Stomach (tissue), 9 donors: ENCODE results near the gene CNN1. TPM values are rescaled to one million over a fixed set of nuclear protein-coding genes. Genes with fewer than 3 reads are reported as not detected.

Experiments used
- DNase-seq, 2 donors: peaks; one replicate each; pipeline versions ENCODE4 v3.0.0 to v3.0.0-alpha.2; 2013 to 2019
- H3K27ac ChIP-seq, 5 donors: fragments of 200-600 bp in 4 of 5; sonication (generic) in 4 of 5; one replicate each; pipeline ENCODE4 v1.5.1; 2013 to 2019; ENCODE audit warnings: mild to moderate bottlenecking in 1 of 5, moderate library complexity in 1 of 5
- H3K27me3 ChIP-seq, 3 donors: fragments of 200-600 bp; sonication (generic); one replicate each; pipeline ENCODE4 v1.5.1; 2017 to 2019; ENCODE audit warnings: mixed run types in 1 of 3
- H3K36me3 ChIP-seq, 4 donors: fragments of 200-600 bp; sonication (generic); 1 replicate in 3 of 4; 2 replicates in 1 of 4; pipeline ENCODE4 v1.5.1; 2016 to 2019
- H3K4me1 ChIP-seq, 4 donors: fragments of 200-600 bp; sonication (generic); one replicate each; pipeline ENCODE4 v1.5.1; 2016 to 2019
- H3K4me3 ChIP-seq, 4 donors: fragments of 200-600 bp; sonication (generic) in 3 of 4; one replicate each; pipeline ENCODE4 v1.5.1; 2016 to 2019; ENCODE audit warnings: mild to moderate bottlenecking in 1 of 4
- H3K9me3 ChIP-seq, 4 donors: fragments of 200-600 bp; sonication (generic); one replicate each; pipeline ENCODE4 v1.5.1; 2016 to 2019
- CTCF ChIP-seq, 7 experiments: fragments of 450-650 bp in 4 of 7; fragments of 200-600 bp in 3 of 7; sonication (generic) in 3 of 7; IDR thresholded peaks; one replicate each; pipeline ENCODE4 v1.5.1; 2016 to 2019; ENCODE audit warnings: antibody characterized with exemption in 7 of 7, control low read depth in 2 of 7, mild to moderate bottlenecking in 1 of 7
- EP300 ChIP-seq: sonication (generic); formaldehyde crosslinking; IDR thresholded peaks from one replicate; pipeline ENCODE4 v1.6.1; 2017; ENCODE audit warnings: antibody characterized with exemption
- POLR2A ChIP-seq, 4 donors: fragments of 450-650 bp; IDR thresholded peaks; one replicate each; pipeline ENCODE4 v1.6.1; 2016; ENCODE audit warnings: antibody characterized with exemption in 4 of 4, control low read depth in 2 of 4, mild to moderate bottlenecking in 1 of 4, moderate library complexity in 1 of 4
- POLR2AphosphoS5 ChIP-seq, 3 donors: sonication (generic); formaldehyde crosslinking; IDR thresholded peaks; one replicate each; pipeline ENCODE4 v1.6.1; 2016; ENCODE audit warnings: antibody characterized with exemption in 3 of 3
- WGBS, 5 donors: extraction: QIAGEN DNeasy Blood & Tissue Kit in 3 of 5; methylation state at CpG; one replicate each; pipeline versions ENCODE4 v1.1.5 to v1.1.7; 2013 to 2018; 5-methylcytosine and 5-hydroxymethylcytosine counted together
- intact Hi-C: fragments of 100-400 bp; cut with DNase I; formaldehyde crosslinking; loops from one replicate; pipeline ENCODE4 v1.15.1; 2023; ENCODE audit warnings: low total_unique reads
- polyA plus RNA-seq, 3 donors: library from polyadenylated mRNA; stranded (reverse); fragments of 200-250 nt; gene quantifications; one replicate each; pipeline ENCODE4 v1.2.3, GENCODE V29; 2013
- total RNA-seq, 5 donors: library from RNA; depleted of rRNA; stranded (reverse); fragments of >200 nt; gene quantifications; one replicate each; pipeline versions ENCODE4 v1.1.0 to v1.2.3, GENCODE V29; 2014 to 2016
- donor health status: healthy with polysubstance abuse.
- donor health status: Bipolar disorder and iron deficiency.
- donor health status: healthy.

CNN1 gene
- total and polyA plus RNA-seq, 8 donors = 70.2 to 1,183 (median 546) TPM

- Histone ChIP-seq H3K9me3 (no peaks in the 10 kb centered on the region), H3K4me1 (peaks cover 12 to 26% (median 24%) of the 10 kb centered on the region in 4 donors), H3K27me3 (peaks cover 0 to 14% (median 0%) of the 10 kb centered on the region in 3 donors), H3K4me3 (no peak overlapping the region), H3K36me3 (peaks cover 0 to 18% (median 5%) of the 10 kb centered on the region in 4 donors), H3K27ac (no peak overlapping the region)
- intact Hi-C loops = no loop called here
- WGBS, 5 donors = 54 to 89% (median 83%) methylated on average over 4 to 9 of the region's 9 CpGs
- no peak for DNase-seq
- no peak for TF ChIP-seq POLR2AphosphoS5 (IDR thresholded peaks at IDR 0.05)
- no peak for TF ChIP-seq CTCF (IDR thresholded peaks at IDR 0.05)
- TF ChIP-seq EP300 = no peak
- TF ChIP-seq POLR2A (IDR thresholded peaks at IDR 0.05) = no peak
Measured at GRCh38 chr19:11574689-11575088, 36.0 kb downstream of the CNN1 start.

GRCh38 chr19:11576227-11576626, 37.6 kb downstream of the CNN1 start:
- intact Hi-C loops = no loop called here
- H3K27ac ChIP-seq = no peak overlapping the region

GRCh38 chr19:11577451-11578257, 39.0 kb downstream of the CNN1 start, which contains the start of gene ACP5:
Gene ACP5 (minus strand): TSS chr19:11577645. CDS start chr19:11577317, 328 bp downstream.
- 54 to 81% (median 60%) methylated on average over 9 to 18 of the region's 18 CpGs for WGBS, 5 donors
- peak within 1 kb of the TSS; percentile 56 to 83 (median 81) for H3K27ac ChIP-seq

More at GRCh38 chr19:11576227-11576626, 37.6 kb downstream of the CNN1 start:
- TF ChIP-seq POLR2A (IDR thresholded peaks at IDR 0.05) (no peak), POLR2AphosphoS5 (IDR thresholded peaks at IDR 0.05) (no peak)
- Histone ChIP-seq H3K36me3 (peaks cover 0 to 18% (median 5%) of the 10 kb centered on the region in 4 donors), H3K9me3 (no peaks in the 10 kb centered on the region), H3K4me1 (peaks cover 12 to 40% (median 37%) of the 10 kb centered on the region in 4 donors), H3K27me3 (peaks cover 0 to 16% (median 0%) of the 10 kb centered on the region in 3 donors), H3K4me3 (no peak overlapping the region)
- no peak for DNase-seq
- WGBS, 5 donors = 82 to 91% (median 89%) methylated on average over 15 of the region's 15 CpGs

GRCh38 chr19:11578258-11579142, 39.8 kb downstream of the CNN1 start:
- DNase-seq = peak; percentile 67 to 70
- Histone ChIP-seq H3K27me3 (peaks cover 0 to 16% (median 0%) of the 10 kb centered on the region in 3 donors), H3K9me3 (no peaks in the 10 kb centered on the region), H3K4me1 (peaks cover 20 to 55% (median 53%) of the 10 kb centered on the region in 4 donors), H3K27ac (peak overlapping the region; percentile 56 to 83 (median 81)), H3K36me3 (peaks cover 0 to 18% (median 5%) of the 10 kb centered on the region in 4 donors), H3K4me3 (peak overlapping the region; percentile 38 to 61 (median 44))
- no peak for TF ChIP-seq EP300
- TF ChIP-seq POLR2A (IDR thresholded peaks at IDR 0.05) = no peak
- no peak for TF ChIP-seq POLR2AphosphoS5 (IDR thresholded peaks at IDR 0.05)
- no peak for TF ChIP-seq CTCF (IDR thresholded peaks at IDR 0.05)
- 8 to 28% (median 10%) methylated on average over 13 to 62 of the region's 62 CpGs for WGBS, 5 donors
- intact Hi-C loops = no loop called here

More at GRCh38 chr19:11577451-11578257, 39.0 kb downstream of the CNN1 start, which contains the start of gene ACP5:
- no peak for DNase-seq
- intact Hi-C loops = no loop called here
- Histone ChIP-seq H3K27me3 (peaks cover 0 to 16% (median 0%) of the 10 kb centered on the region in 3 donors), H3K4me3 (peak within 1 kb of the TSS; percentile 38 to 61 (median 44)), H3K36me3 (peaks cover 0 to 18% (median 5%) of the 10 kb centered on the region in 4 donors), H3K9me3 (no peaks in the 10 kb centered on the region), H3K4me1 (peaks cover 20 to 54% (median 51%) of the 10 kb centered on the region in 4 donors)
- no peak for TF ChIP-seq POLR2AphosphoS5 (IDR thresholded peaks at IDR 0.05)
- no peak for TF ChIP-seq EP300
- TF ChIP-seq POLR2A (IDR thresholded peaks at IDR 0.05) = no peak
- no peak for TF ChIP-seq CTCF (IDR thresholded peaks at IDR 0.05)
